GM20000 (cell line): ENCODE measurements around the gene NTF4.
"Not testable (repeated sequence)": the region's sequence is repeated elsewhere in the genome, so short reads cannot be mapped to it uniquely, and the experiment has no call there.

ENCODE experiments used
- DNase-seq: peaks from one replicate; pipeline ENCODE4 v3.0.0; 2012; ENCODE audit warnings: low spot score
- TF ChIP-seq, protein P1 (sequence below): IDR thresholded peaks from 2 replicates; pipeline ENCODE4 v1.5.1; 2012; ENCODE audit warnings: mild to moderate bottlenecking, control low read depth; ENCODE audit errors: extremely low read depth, missing control alignments

Gene NTF4

DNA sequence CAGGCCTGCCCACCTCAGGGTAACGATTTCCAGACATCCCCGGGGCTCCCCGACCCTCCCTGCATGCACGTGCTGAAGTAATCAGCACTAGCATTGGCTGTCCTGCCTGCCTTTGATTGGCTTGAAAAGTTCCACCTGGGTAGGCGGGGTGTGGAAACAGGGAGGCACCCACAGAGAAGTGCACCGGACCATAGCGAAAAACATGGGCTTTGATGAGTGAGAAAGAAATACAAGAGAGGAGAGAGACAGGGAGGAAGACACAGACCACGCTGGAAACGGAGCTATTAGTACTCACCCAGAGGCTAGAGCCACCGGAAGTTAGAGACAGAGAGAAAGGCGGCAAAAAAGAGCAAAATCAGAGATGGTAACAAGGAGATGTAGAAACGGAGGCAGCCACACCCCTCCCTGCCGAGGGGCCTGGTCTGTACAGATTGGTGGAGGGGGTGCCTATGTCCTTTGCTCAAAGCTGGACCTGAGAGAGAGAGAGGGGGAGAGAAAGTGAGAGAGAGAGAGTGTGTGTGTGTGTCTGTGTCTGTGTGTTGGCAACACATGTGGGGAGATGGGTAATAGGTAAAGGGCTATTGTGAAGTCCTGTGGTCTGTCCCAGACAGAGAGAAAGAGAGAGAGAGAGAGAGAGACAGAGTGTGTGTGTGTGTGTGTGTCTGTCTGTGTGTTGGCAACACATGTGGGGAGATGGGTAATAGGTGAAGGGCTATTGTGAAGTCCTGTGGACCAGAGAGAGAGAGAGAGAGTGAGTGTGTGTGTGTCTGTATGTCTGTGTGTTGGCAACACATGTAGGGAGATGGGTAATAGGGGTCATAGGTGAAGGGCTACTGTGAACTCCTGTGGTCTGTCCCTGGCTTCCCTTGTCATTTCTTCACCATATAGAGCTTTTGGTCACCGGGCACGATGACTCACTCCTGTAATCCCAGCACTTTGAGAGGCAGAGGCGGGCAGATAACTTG lies 43.4 kb downstream of the NTF4 start:
- no peak for DNase-seq
- TF ChIP-seq, protein P1, sequence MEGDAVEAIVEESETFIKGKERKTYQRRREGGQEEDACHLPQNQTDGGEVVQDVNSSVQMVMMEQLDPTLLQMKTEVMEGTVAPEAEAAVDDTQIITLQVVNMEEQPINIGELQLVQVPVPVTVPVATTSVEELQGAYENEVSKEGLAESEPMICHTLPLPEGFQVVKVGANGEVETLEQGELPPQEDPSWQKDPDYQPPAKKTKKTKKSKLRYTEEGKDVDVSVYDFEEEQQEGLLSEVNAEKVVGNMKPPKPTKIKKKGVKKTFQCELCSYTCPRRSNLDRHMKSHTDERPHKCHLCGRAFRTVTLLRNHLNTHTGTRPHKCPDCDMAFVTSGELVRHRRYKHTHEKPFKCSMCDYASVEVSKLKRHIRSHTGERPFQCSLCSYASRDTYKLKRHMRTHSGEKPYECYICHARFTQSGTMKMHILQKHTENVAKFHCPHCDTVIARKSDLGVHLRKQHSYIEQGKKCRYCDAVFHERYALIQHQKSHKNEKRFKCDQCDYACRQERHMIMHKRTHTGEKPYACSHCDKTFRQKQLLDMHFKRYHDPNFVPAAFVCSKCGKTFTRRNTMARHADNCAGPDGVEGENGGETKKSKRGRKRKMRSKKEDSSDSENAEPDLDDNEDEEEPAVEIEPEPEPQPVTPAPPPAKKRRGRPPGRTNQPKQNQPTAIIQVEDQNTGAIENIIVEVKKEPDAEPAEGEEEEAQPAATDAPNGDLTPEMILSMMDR: no peak

DNA sequence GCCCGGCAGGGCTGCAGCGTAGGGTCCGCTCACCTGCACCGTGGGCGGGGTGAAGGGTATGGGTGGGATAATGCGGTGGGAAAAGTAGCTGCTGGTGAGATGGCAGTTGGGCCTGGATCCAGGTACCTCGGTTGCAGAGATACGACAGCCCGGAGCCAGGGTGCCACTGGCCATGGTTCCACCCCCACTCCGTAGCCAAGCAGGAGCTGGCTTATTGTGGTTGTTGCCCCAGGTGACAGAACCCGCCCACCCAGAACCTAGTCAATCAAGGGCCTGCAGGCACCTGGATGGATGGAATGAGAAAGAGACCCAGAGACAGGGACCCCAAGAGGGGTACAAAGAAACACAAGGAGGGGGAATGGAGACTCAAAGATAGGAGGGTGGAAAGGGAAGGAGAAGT lies 44.3 kb downstream of the NTF4 start:
- TF ChIP-seq, protein P1: no peak
- DNase-seq: no peak

DNA sequence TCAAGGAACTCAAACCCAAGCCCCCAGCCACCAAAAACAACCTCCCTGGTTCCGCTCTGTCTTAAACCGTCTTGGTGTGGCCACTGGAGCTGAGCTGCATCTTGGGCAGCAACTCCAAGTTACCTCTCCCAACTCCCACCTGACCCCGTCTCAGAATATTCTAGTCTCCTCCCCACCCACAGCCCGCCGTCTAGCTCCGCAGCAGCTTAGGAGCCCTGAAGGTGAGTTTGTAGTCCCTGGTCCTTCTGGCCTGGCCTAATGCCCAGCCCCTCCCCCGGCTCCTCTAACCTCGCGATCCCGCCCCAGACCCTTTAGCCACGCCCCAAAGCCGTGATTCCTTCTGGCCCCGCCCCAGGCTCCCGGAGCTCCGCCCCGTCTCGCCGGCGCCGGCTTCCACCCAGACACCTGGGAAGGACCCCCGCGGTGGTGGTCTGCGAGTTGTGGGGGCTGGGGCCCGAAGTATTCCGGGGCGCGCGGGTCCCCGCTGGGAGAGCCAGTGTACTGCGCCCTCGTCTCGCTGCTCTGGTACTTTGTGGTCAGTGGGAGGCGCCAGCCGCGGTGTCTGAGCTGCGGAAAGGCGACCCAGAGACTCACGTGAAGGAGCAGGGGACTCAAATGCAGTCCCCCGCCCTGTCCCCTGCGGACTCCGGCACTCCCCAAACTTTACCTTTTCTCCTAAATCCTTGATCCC lies 45.2 kb downstream of the NTF4 start:
- peak; percentile 89 for DNase-seq
- TF ChIP-seq, protein P1: no peak

DNA sequence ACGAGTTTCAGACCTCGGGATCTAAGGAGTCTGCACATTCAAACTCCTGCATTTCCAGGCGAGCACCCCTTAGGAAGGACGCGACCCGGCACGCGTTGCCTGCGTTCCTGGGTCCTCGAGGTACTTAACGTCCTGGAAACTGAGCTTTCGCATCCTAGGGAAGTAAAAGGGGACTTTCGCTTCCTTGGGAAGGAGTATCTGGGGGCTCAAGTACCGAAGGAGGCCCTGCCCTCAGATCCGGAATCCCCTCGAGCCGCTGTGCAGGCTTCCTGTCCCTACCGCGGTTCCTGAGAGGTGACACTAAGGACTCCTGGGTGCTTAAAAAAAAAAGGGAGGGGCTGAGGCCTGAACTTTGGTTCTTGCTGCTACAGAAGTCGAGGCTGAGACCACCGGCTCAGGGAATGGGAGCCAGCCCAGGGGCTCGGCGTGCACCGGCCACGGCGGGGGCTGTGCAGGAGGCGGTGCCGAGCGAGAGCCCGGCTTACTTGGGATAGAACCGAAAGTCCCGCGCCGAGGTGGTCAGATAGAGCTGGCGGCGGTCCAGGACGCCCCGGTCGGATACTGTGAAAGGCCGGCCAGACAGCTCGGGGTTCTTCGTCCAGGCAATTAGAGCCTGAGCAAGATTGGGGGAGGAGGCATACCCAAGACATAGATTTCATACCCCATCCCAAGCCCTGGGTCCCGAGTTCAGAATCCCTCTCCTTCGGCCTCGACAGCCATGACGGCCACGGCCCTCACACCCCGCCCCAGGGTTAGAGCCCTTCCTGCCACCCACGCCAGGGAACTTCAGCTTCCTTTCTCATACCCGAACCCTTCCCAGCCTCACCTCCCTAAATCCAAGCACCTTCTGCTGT lies 46.0 kb downstream of the NTF4 start:
- DNase-seq: not testable (repeated sequence)

DNA sequence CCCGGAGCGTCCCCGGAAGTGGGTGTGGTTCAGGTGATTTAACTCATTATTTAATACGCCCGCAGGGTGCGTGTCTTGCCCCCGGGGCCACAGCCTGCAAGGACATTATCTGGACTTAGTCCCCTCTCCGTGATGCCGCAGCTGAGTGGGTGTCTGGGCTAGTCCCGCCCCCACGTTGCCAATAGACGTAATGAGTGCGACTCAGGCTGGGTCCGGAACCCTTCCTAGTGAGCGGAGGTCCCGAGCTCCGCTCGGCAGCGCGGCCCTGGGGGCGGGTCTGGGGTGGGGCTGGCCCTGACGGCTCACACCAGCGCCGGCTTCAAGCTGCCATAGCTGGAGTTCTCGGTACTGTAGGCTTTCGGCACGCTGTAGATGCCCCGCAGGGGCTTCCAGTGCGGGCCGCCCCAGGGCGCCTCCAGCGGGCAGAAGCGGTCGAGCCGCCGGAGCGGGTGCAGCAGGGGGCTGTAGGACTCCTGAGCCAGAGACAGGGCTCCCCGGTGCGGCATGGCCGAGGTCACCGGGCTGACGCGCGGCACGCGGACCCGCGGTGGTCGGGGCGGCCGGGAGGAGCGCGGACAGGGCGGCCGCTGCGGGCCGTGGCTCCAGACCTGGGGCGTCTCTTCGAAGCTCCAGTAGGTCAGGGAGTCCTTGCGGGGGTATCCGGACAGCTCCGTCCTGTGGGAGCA lies 46.8 kb downstream of the NTF4 start:
- TF ChIP-seq, protein P1: peak; percentile 48
- DNase-seq: peak; percentile 88

DNA sequence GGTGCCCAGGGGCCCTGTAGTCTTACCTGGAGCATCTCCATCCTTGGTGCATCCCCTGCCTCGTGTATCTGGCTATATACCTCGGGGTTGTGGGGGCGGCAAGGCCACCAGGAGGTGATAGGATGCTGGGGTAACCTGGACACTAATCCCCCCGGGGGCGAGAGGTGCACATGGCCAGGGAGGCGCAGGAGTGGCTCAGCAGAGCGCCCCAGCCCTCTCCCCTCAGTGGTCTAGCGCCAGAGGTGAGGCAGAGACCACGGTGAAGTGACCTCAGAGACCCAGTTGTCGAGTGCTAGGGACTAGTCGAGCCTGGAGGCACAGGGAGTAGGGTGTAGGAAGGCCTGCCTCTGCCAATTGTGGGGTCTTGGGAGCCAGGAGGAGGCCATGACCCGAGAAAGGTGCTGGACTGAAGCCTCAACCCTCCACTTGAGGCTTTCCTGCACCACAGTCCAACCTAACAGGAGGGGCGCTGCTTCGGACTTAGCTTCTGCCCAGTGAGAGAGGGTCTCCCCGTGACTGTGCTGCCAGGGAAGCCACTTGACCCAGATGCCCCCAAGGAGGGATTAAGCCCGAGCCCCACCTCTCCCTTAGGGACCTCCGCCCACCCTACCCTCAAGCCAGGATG lies 47.5 kb downstream of the NTF4 start, which contains the start of gene LHB:
LHB (minus strand) TSS at position 51 of the 625 bp plus-strand sequence; CDS start at position 41, 10 bp downstream.
- DNase-seq: no peak
- TF ChIP-seq, protein P1: peak; percentile 6
